GM23338 (cell line): ENCODE measurements around the gene WDR37. TPM values are rescaled to one million over a fixed set of nuclear protein-coding genes. Genes with fewer than 3 reads are reported as not detected.

Experiments
- ATAC-seq: fragments of 200-7000 bp; cut with Tn5 transposase; 3 replicates; pipeline ENCODE4 v1.9.1; 2020
- DNase-seq: peaks from one replicate; pipeline ENCODE4 v3.0.0-alpha.2; 2015; ENCODE audit warnings: low spot score
- H2AFZ ChIP-seq: fragments of 200-600 bp; sonication (generic); 2 replicates; pipeline ENCODE4 v1.8.0; 2016; ENCODE audit warnings: antibody characterized with exemption, mild to moderate bottlenecking, moderate library complexity
- H3F3A ChIP-seq: fragments of 200-600 bp; sonication (generic); replicated peaks from 2 replicates; pipeline ENCODE4 v1.8.0; 2017; ENCODE audit warnings: antibody characterized with exemption, mixed run types, low read depth
- H3K27ac ChIP-seq: fragments of 200-600 bp; sonication (generic); 2 replicates; pipeline ENCODE4 v1.6.1; 2016; ENCODE audit warnings: low read depth
- H3K27me3 ChIP-seq: fragments of 200-600 bp; sonication (generic); 2 replicates; pipeline ENCODE4 v1.8.0; 2016; ENCODE audit warnings: mild to moderate bottlenecking, mixed run types, moderate library complexity; ENCODE audit not compliant: insufficient read depth
- H3K36me3 ChIP-seq: fragments of 200-600 bp; sonication (generic); 2 replicates; pipeline ENCODE4 v1.8.0; 2016; ENCODE audit warnings: mild to moderate bottlenecking; ENCODE audit not compliant: insufficient read depth
- H3K4me1 ChIP-seq: fragments of 200-600 bp; sonication (generic); 2 replicates; pipeline ENCODE4 v1.8.0; 2016; ENCODE audit warnings: mild to moderate bottlenecking, moderate library complexity; ENCODE audit not compliant: insufficient read depth
- H3K4me2 ChIP-seq: fragments of 200-600 bp; sonication (generic); 2 replicates; pipeline ENCODE4 v1.7.1; 2017; ENCODE audit warnings: mixed run types
- H3K4me3 ChIP-seq: fragments of 200-600 bp; sonication (generic); 2 replicates; pipeline ENCODE4 v1.6.1; 2016; ENCODE audit warnings: mixed run types
- H3K79me2 ChIP-seq: fragments of 200-600 bp; sonication (generic); replicated peaks from 2 replicates; pipeline ENCODE4 v1.8.0; 2017; ENCODE audit warnings: mild to moderate bottlenecking; ENCODE audit not compliant: insufficient read depth
- H3K9me2 ChIP-seq: fragments of 200-600 bp; sonication (generic); 2 replicates; pipeline ENCODE4 v1.8.0; 2017; ENCODE audit not compliant: insufficient read depth
- H4K20me1 ChIP-seq: fragments of 200-600 bp; sonication (generic); replicated peaks from 2 replicates; pipeline ENCODE4 v1.8.0; 2017; ENCODE audit warnings: mild to moderate bottlenecking; ENCODE audit not compliant: insufficient read depth
- H3K27ac Mint-ChIP-seq: 2 replicates; pipeline ENCODE4 v1.8.0; 2020; ENCODE audit warnings: inconsistent platforms, mild to moderate bottlenecking, moderate library complexity, mixed read lengths
- H3K27me3 Mint-ChIP-seq: 3 replicates; pipeline ENCODE4 v1.8.0; 2022; ENCODE audit warnings: low read depth, mild to moderate bottlenecking, moderate library complexity, mixed read lengths, inconsistent platforms; ENCODE audit not compliant: insufficient read depth, poor library complexity
- H3K36me3 Mint-ChIP-seq: 3 replicates; pipeline ENCODE4 v1.8.0; 2021; ENCODE audit warnings: low read depth, mild to moderate bottlenecking, inconsistent platforms, moderate library complexity, mixed read lengths
- H3K4me1 Mint-ChIP-seq: 3 replicates; pipeline ENCODE4 v1.8.0; 2020; ENCODE audit warnings: mild to moderate bottlenecking, inconsistent platforms, mixed read lengths
- H3K4me3 Mint-ChIP-seq: 3 replicates; pipeline ENCODE4 v1.8.0; 2021; ENCODE audit warnings: moderate library complexity, mild to moderate bottlenecking, inconsistent platforms, mixed read lengths
- H3K9me3 Mint-ChIP-seq: 3 replicates; pipeline ENCODE4 v1.8.0; 2020; ENCODE audit warnings: moderate library complexity, mild to moderate bottlenecking, inconsistent platforms, mixed read lengths
- CREB1 ChIP-seq: fragments of 250-450 bp; sonication (Bioruptor Pico); IDR thresholded peaks from 2 replicates; pipeline ENCODE4 v1.5.0; 2020; ENCODE audit warnings: low read depth, mild to moderate bottlenecking, moderate library complexity
- CTCF ChIP-seq, 2 experiments: fragments of 200-600 bp in 1 of 2; sonication (generic) in 1 of 2; conservative IDR thresholded peaks; 2 replicates each; pipeline versions ENCODE4 v1.5.1 to v1.6.1; 2016 to 2017; ENCODE audit warnings: antibody characterized with exemption in 2 of 2, low read depth in 2 of 2, mild to moderate bottlenecking in 2 of 2, moderate library complexity in 1 of 2
- EZH2 ChIP-seq: fragments of 200-600 bp; sonication (generic); IDR thresholded peaks from one replicate; pipeline ENCODE4 v1.8.0; 2017; ENCODE audit warnings: antibody characterized with exemption, mild to moderate bottlenecking, low read depth; ENCODE audit not compliant: unreplicated experiment
- EZH2phosphoT487 ChIP-seq: fragments of 200-600 bp; sonication (generic); IDR thresholded peaks from one replicate; pipeline ENCODE4 v1.8.1; 2018; ENCODE audit warnings: antibody characterized with exemption; ENCODE audit not compliant: unreplicated experiment
- JUNB ChIP-seq: IDR thresholded peaks from one replicate; pipeline ENCODE4 v1.6.1; 2016; ENCODE audit warnings: antibody characterized with exemption; ENCODE audit not compliant: unreplicated experiment
- NANOG ChIP-seq: IDR thresholded peaks from 2 replicates; pipeline ENCODE4 v1.6.1; 2016; ENCODE audit warnings: antibody characterized with exemption, borderline replicate concordance
- POLR2AphosphoS5 ChIP-seq: IDR thresholded peaks from 2 replicates; pipeline ENCODE4 v1.6.1; 2016; ENCODE audit warnings: antibody characterized with exemption, low read depth
- REST ChIP-seq: IDR thresholded peaks from one replicate; pipeline ENCODE4 v1.6.1; 2018; ENCODE audit warnings: antibody characterized with exemption; ENCODE audit not compliant: unreplicated experiment
- STAT1 ChIP-seq: IDR thresholded peaks from one replicate; pipeline ENCODE4 v1.6.1; 2016; ENCODE audit warnings: antibody characterized with exemption; ENCODE audit not compliant: unreplicated experiment
- ZNF114 ChIP-seq: fragments of 250-450 bp; sonication (Bioruptor Pico); IDR thresholded peaks from 2 replicates; pipeline ENCODE4 v1.5.0; 2020; ENCODE audit warnings: mild to moderate bottlenecking, moderate library complexity
- ZNF331 ChIP-seq: fragments of 250-450 bp; sonication (Bioruptor Pico); IDR thresholded peaks from 2 replicates; pipeline ENCODE4 v1.5.0; 2020; ENCODE audit warnings: low read depth, mild to moderate bottlenecking, moderate library complexity
- ZNF462 ChIP-seq: fragments of 250-450 bp; sonication (Bioruptor Pico); IDR thresholded peaks from 2 replicates; pipeline ENCODE4 v1.5.0; 2020; ENCODE audit warnings: mild to moderate bottlenecking, moderate library complexity
- polyA plus RNA-seq: library from polyadenylated mRNA; unstranded; fragments of >200 nt; fragmentation: Nextera tagmentation; extraction: Ambion mirVana; gene quantifications from 2 replicates; pipeline ENCODE4 v1.2.1, GENCODE V29; 2016
- total RNA-seq: library from RNA; depleted of rRNA; stranded (reverse); fragments of >200 nt; shearing (Covaris generic); gene quantifications from 2 replicates; pipeline ENCODE4 v1.2.3, GENCODE V29; 2014
- TF ChIP-seq, protein P1 (sequence below): IDR thresholded peaks from 2 replicates; pipeline ENCODE4 v1.6.1; 2016; ENCODE audit warnings: antibody characterized with exemption

The WDR37 gene
- total and polyA plus RNA-seq, 2 experiments from 2014 or later, result 6.0 to 10.2 TPM

DNA sequence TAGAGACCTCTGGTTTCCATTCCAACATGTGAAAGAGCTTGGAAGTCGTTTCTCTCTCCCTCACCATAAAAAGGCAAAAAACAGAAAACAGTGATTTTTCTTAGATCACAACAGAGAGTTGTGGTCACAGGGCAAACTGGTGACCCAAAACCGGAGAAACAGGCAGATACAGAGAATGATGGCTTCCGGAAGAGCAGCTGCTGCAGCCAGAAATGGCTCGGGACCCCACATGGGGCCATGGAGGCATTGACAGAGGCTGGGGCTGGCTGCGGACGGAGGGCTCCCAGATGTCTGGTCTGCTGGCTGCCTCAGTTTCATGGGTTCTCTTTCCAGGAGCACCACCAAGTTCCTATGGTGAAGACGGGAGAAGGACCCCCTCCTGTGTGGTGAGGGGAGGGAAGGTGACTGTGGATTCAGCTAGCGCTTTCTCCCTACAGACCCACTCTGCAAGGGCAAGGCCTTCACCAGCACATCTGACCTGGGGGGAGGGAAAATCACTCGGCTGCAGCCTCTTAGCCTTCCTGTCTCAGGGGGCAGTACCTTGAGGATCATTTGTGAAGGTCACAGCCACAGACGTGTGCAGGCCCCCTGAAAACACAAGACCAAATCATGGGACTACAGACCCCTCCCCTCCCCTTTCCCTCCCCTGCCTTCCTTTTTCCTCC is 81.4 kb downstream of the WDR37 start:
- no peaks in the 10 kb centered on the region for H3K4me1 ChIP-seq
- no peak for DNase-seq
- Mint-ChIP-seq H3K9me3 (no peaks in the 10 kb centered on the region), H3K4me3 (no peak overlapping the region), H3K36me3 (no peaks in the 10 kb centered on the region), H3K27me3 (no peaks in the 10 kb centered on the region), H3K27ac (no peak overlapping the region), H3K4me1 (peaks cover 8% of the 10 kb centered on the region; the same call in 2 of the 3 replicates)
- no peak overlapping the region for H3K4me2 ChIP-seq
- no peaks in the 10 kb centered on the region for H4K20me1 ChIP-seq
- no peak overlapping the region for H3K4me3 ChIP-seq
- no peak overlapping the region for H3K27ac ChIP-seq
- 0 out of 2 replicates have a peak, but pooled peaks cover 6% of the 10 kb centered on the region for H3K9me2 ChIP-seq
- no peaks in the 10 kb centered on the region for H3F3A ChIP-seq
- no peaks in the 10 kb centered on the region for H3K27me3 ChIP-seq
- H2AFZ ChIP-seq, result no peak overlapping the region
- no peaks in the 10 kb centered on the region for H3K36me3 ChIP-seq
- no peaks in the 10 kb centered on the region for H3K79me2 ChIP-seq
- TF ChIP-seq ZNF462 (CRISPR knock-in tag) (no peak), STAT1 (no peak), ZNF331 (CRISPR knock-in tag) (no peak), EZH2phosphoT487 (no peak), CREB1 (CRISPR knock-in tag) (no peak), REST (no peak), JUNB (no peak), POLR2AphosphoS5 (no peak), NANOG (no peak), ZNF114 (no peak), CTCF (conservative IDR thresholded peaks at IDR 0.05; ENCODE audit: low read depth in 2 of 2) (no peak), EZH2 (no peak)
- TF ChIP-seq, protein P1, sequence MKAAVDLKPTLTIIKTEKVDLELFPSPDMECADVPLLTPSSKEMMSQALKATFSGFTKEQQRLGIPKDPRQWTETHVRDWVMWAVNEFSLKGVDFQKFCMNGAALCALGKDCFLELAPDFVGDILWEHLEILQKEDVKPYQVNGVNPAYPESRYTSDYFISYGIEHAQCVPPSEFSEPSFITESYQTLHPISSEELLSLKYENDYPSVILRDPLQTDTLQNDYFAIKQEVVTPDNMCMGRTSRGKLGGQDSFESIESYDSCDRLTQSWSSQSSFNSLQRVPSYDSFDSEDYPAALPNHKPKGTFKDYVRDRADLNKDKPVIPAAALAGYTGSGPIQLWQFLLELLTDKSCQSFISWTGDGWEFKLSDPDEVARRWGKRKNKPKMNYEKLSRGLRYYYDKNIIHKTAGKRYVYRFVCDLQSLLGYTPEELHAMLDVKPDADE, result no peak
- no peak for ATAC-seq
